H1 (cell line): ENCODE measurements around the gene ZNF823. TPM values are rescaled to one million over a fixed set of nuclear protein-coding genes. Genes with fewer than 3 reads are reported as not detected.

Experiments used
- BRCA1 ChIP-seq: IDR thresholded peaks from 2 replicates; pipeline ENCODE4 v1.6.1; 2012; ENCODE audit warnings: low read depth, low read length, improper control_type of control experiment
- CREB1 ChIP-seq: IDR thresholded peaks from 2 replicates; pipeline ENCODE4 v1.6.1; 2012; ENCODE audit warnings: inconsistent platforms
- CTBP2 ChIP-seq: IDR thresholded peaks from 2 replicates; pipeline ENCODE4 v1.7.0; 2011; ENCODE audit warnings: borderline replicate concordance, mild to moderate bottlenecking, moderate library complexity, mixed read lengths, low read length; ENCODE audit not compliant: insufficient read depth, insufficient read length
- FOSL1 ChIP-seq: IDR thresholded peaks from 2 replicates; pipeline ENCODE4 v1.6.1; 2011; ENCODE audit warnings: mild to moderate bottlenecking, low read depth, low read length, moderate library complexity; ENCODE audit not compliant: insufficient read depth
- GABPA ChIP-seq: IDR thresholded peaks from 2 replicates; pipeline ENCODE4 v1.6.1; 2011; ENCODE audit warnings: mild to moderate bottlenecking, low read length, moderate library complexity, borderline replicate concordance; ENCODE audit not compliant: insufficient read depth
- HDAC2 ChIP-seq, 2 experiments: fragments of 300-600 bp in 1 of 2; sonication (generic) in 1 of 2; IDR thresholded peaks; 2 replicates each; pipeline ENCODE4 v1.6.1; 2011 to 2012; ENCODE audit warnings: low read depth in 2 of 2, low read length in 2 of 2, mild to moderate bottlenecking in 2 of 2, moderate library complexity in 2 of 2, borderline replicate concordance in 1 of 2, inconsistent platforms in 1 of 2
- KDM5A ChIP-seq: fragments of 200-600 bp; IDR thresholded peaks from 2 replicates; pipeline ENCODE4 v1.7.1; 2012; ENCODE audit warnings: mild to moderate bottlenecking, low read length, inconsistent platforms, mixed read lengths
- MAFK ChIP-seq: IDR thresholded peaks from 2 replicates; pipeline ENCODE4 v1.6.1; 2012; ENCODE audit warnings: low read depth, mild to moderate bottlenecking, improper control_type of control experiment, low read length
- MAX ChIP-seq: IDR thresholded peaks from 2 replicates; pipeline ENCODE4 v1.6.1; 2012; ENCODE audit warnings: inconsistent platforms
- POLR2A ChIP-seq, 2 experiments: IDR thresholded peaks; 1 replicate in 1 of 2; 2 replicates in 1 of 2; pipeline ENCODE4 v1.6.1; 2011; ENCODE audit warnings: low read depth in 2 of 2, low read length in 2 of 2, mild to moderate bottlenecking in 2 of 2; ENCODE audit errors: control extremely low read depth in 1 of 2
- RBBP5 ChIP-seq: IDR thresholded peaks from 2 replicates; pipeline ENCODE4 v1.7.1; 2012; ENCODE audit warnings: low read depth, mild to moderate bottlenecking, inconsistent platforms, low read length, moderate library complexity, borderline replicate concordance
- RNF2 ChIP-seq: fragments of 200-900, 300-1000 bp; sonication (generic); IDR thresholded peaks from 2 replicates; pipeline ENCODE4 v1.7.1; 2016; ENCODE audit warnings: borderline replicate concordance, low read depth, mild to moderate bottlenecking, antibody characterized with exemption, low read length; ENCODE audit not compliant: poor library complexity, severe bottlenecking; ENCODE audit errors: missing control alignments
- SIN3A ChIP-seq, 2 experiments: IDR thresholded peaks in 1 of 2; conservative IDR thresholded peaks in 1 of 2; 2 replicates each; pipeline ENCODE4 v1.6.1; 2011 to 2012; ENCODE audit warnings: low read length in 2 of 2, improper control_type of control experiment in 1 of 2, low read depth in 1 of 2, mild to moderate bottlenecking in 1 of 2
- SIRT6 ChIP-seq: IDR thresholded peaks from one replicate; pipeline ENCODE4 v1.7.1; 2012; ENCODE audit warnings: low read length, inconsistent platforms
- SIX5 ChIP-seq: IDR thresholded peaks from 2 replicates; pipeline ENCODE4 v1.6.1; 2011; ENCODE audit warnings: mild to moderate bottlenecking, low read depth, low read length
- SP1 ChIP-seq: IDR thresholded peaks from 2 replicates; pipeline ENCODE4 v1.6.1; 2011; ENCODE audit warnings: low read depth, low read length
- SP4 ChIP-seq: IDR thresholded peaks from 2 replicates; pipeline ENCODE4 v1.6.1; 2012; ENCODE audit warnings: low read length, inconsistent platforms
- TAF7 ChIP-seq: optimal IDR thresholded peaks from 2 replicates; pipeline ENCODE3; 2011; ENCODE audit warnings: low read depth, mild to moderate bottlenecking, inconsistent platforms, low read length, moderate library complexity, borderline replicate concordance
- TCF12 ChIP-seq: IDR thresholded peaks from 2 replicates; pipeline ENCODE4 v1.6.1; 2011; ENCODE audit warnings: low read depth, mild to moderate bottlenecking, low read length
- TEAD4 ChIP-seq: IDR thresholded peaks from 2 replicates; pipeline ENCODE4 v1.6.1; 2012; ENCODE audit warnings: low read depth, low read length, inconsistent platforms, mixed read lengths
- USF2 ChIP-seq: IDR thresholded peaks from 2 replicates; pipeline ENCODE4 v1.6.1; 2011; ENCODE audit warnings: low read length, improper control_type of control experiment
- YY1 ChIP-seq: IDR thresholded peaks from 2 replicates; pipeline ENCODE4 v1.6.1; 2011; ENCODE audit warnings: low read depth, mild to moderate bottlenecking, low read length
- polyA plus RNA-seq, 7 experiments: library from polyadenylated mRNA; depleted of rRNA in 3 of 7; stranded (reverse) in 5 of 7; unstranded in 2 of 7; fragments of >200 nt in 5 of 7; fragments of 200-250 nt in 2 of 7; gene quantifications; 1 replicate in 5 of 7; 2 replicates in 1 of 7; 4 replicates in 1 of 7; pipeline versions ENCODE4 v1.2.1 to v1.2.3, GENCODE V29; 2011 to 2013; ENCODE audit warnings: missing spikeins in 2 of 7, mixed read lengths in 2 of 7
- total RNA-seq: library from RNA; stranded (reverse); fragmentation: NEBNext Ultra II Directional; extraction: Animal tissue kit (Norgen Biotek cat#: 25700); gene quantifications from 2 replicates; pipeline ENCODE4 v1.2.1, GENCODE V29; 2021

The ZNF823 gene
- total and polyA plus RNA-seq, 2 of the 8 experiments (the other 6 are each of a cell fraction or from before 2014, with no cell fraction given), result 0.73 to 2.4 TPM

DNA sequence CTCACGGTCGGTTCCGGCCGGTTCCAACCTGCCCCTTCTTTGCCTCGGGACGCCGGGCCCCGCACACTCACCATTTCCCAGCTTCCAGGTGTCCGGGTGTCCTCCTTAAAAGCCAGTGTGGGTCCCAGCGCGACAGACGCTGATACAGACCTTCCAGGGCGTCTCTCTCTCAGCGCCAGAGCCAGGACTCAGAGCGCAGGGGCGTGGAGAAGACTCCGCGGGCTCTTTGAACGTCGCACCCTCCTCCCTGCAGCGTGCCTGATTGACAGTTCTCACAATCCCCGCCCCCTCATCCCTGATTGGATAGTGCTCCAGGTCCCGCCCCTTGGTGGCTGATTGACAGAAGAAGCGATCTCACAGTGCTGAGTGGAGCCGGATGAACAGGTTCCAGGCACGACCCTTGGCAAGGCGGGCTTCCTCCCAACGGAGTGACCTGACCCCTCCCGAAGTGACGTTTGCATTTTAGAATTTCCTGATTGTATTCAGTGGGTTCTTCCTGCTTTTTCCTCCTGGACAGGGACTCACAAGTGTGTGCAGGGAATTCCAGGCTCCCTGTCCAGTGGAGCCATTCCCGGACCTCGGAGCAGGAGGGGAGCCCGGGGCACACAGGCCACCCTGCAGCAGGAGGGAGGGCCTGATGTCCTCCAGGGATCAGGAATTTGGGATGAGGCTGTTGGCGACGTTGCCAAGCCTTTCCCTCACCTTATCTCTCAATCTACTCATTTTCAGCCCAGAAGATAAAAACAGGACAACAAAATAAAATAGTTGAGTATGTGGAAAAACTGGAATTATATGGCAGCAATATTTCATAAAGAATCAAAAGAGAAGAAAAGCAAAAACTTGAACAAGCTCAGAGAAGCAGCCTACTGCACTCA, at the start of gene ZNF823 (continued):
- TF ChIP-seq MAX (peak; percentile 54; the same call in 1 of the 2 replicates), FOSL1 (no peak), MAFK (no peak), TAF7 (no peak), YY1 (no peak), SIX5 (no peak), KDM5A (no peak), HDAC2 (IDR thresholded peaks at IDR 0.05; ENCODE audit: borderline replicate concordance in 1 of 2, low read depth in 2 of 2, low read length in 2 of 2) (no peak), SP4 (peak; percentile 91; the same call in 1 of the 2 replicates), RBBP5 (peak; percentile 50; the same call in 1 of the 2 replicates), RNF2 (no peak), TCF12 (no peak), TEAD4 (no peak), SIRT6 (no peak), POLR2A (IDR thresholded peaks at IDR 0.05; ENCODE audit: control extremely low read depth in 1 of 2, low read depth in 2 of 2, low read length in 2 of 2) (peak in 1 of 2 experiments; percentile 60; a peak in 2 of 3 replicates), CTBP2 (no peak), GABPA (no peak), SIN3A (conservative IDR thresholded peaks at IDR 0.05 in 1 of 2, IDR thresholded peaks at IDR 0.05 in 1 of 2; ENCODE audit: low read depth in 1 of 2, low read length in 2 of 2) (0 out of 4 replicates have a peak, but pooled peaks of 1 of the 2 experiments have one; percentile 11), CREB1 (peak; percentile 48; the same call in 1 of the 2 replicates), BRCA1 (no peak), SP1 (peak; percentile 93), USF2 (no peak)
